HG03066 (cell line): Measurements from ENCODE around the gene EPSTI1.
"Not testable (repeated sequence)": the region's sequence is repeated elsewhere in the genome, so short reads cannot be mapped to it uniquely, and the experiment has no call there.

Source experiments
- ATAC-seq: cut with Tn5 transposase; IDR thresholded peaks from one replicate; pipeline ENCODE4 v1.9.1; 2021; ENCODE audit warnings: low read depth; ENCODE audit not compliant: unreplicated experiment

Gene EPSTI1

GRCh38 chr13:42864952-42865767 is 126.9 kb downstream of the EPSTI1 start:
- ATAC-seq = no peak

GRCh38 chr13:42862370-42862769 is 129.7 kb downstream of the EPSTI1 start:
- not testable (repeated sequence) for ATAC-seq

- no peak for ATAC-seq
Observed at GRCh38 chr13:42860485-42860884, 131.6 kb downstream of the EPSTI1 start.

GRCh38 chr13:42859760-42860159 is 132.3 kb downstream of the EPSTI1 start:
- ATAC-seq = no peak

- ATAC-seq = no peak
Observed at GRCh38 chr13:42855410-42855809, 136.6 kb downstream of the EPSTI1 start.

GRCh38 chr13:42852136-42852535 is 139.9 kb downstream of the EPSTI1 start:
- no peak for ATAC-seq

- no peak for ATAC-seq
Observed at GRCh38 chr13:42849200-42849599, 142.8 kb downstream of the EPSTI1 start.

GRCh38 chr13:42847891-42848663 is 144.0 kb downstream of the EPSTI1 start:
- ATAC-seq = no peak

- no peak for ATAC-seq
Observed at GRCh38 chr13:42836930-42837690, 154.9 kb downstream of the EPSTI1 start.
